ENCODE data around the gene CCL22. TPM values are rescaled to one million over a fixed set of nuclear protein-coding genes. Genes with fewer than 3 reads are reported as not detected.

The CCL22 gene
- total RNA-seq, 1 experiment from 2014 or later: not detected

DNA sequence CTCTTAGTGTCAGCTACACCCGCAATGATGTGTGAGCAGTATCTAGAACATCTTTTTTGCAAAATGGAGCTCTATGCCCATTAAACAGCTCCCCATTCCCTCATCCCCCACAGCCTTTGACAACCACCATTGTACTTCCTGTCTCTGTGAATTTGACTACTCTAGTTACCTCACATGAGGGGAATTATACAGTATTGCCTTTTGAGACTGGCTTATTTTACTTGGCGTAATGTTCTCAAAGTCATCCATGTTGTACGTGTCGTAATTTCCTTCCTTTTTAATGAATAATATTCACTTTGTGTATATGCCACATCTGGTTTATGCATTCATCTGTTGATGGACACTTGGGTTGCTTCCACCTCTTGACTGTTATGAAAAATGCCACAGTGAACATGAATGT, 23.2 kb upstream of the CCL22 start:
- Histone ChIP-seq H3K4ac (ENCODE audit: low read depth, low read length) (no peak overlapping the region), H2BK5ac (ENCODE audit: insufficient read length, low read length) (no peak overlapping the region), H3K23ac (ENCODE audit: insufficient read length, low read depth, low read length) (no peak overlapping the region), H2AFZ (ENCODE audit: low read length) (no peak overlapping the region), H3K27me3 (ENCODE audit: insufficient read depth, low read length) (no peaks in the 10 kb centered on the region), H4K91ac (ENCODE audit: insufficient read length, low read depth, low read length) (no peak overlapping the region), H3T11ph (ENCODE audit: low read length) (no peak overlapping the region), H4K8ac (replicated peaks; ENCODE audit: insufficient read length, low read depth, low read length) (no peak overlapping the region), H3K4me1 (ENCODE audit: insufficient read depth, low read length) (no peaks in the 10 kb centered on the region), H3K23me2 (ENCODE audit: insufficient read length, low read depth, low read length, poor library complexity, severe bottlenecking) (no peaks in the 10 kb centered on the region), H3K79me1 (ENCODE audit: insufficient read depth, low read depth, low read length, poor library complexity, severe bottlenecking) (no peaks in the 10 kb centered on the region), H4K5ac (ENCODE audit: insufficient read length, low read depth, low read length) (no peak overlapping the region), H3K4me2 (ENCODE audit: insufficient read depth, insufficient read length, low read length) (no peak overlapping the region), H4K20me1 (ENCODE audit: control insufficient read depth, insufficient read depth, insufficient read length) (no peaks in the 10 kb centered on the region), H2BK15ac (ENCODE audit: low read depth, low read length) (no peak overlapping the region), H3K27ac (ENCODE audit: insufficient read length, low read depth, low read length) (no peak overlapping the region), H3K56ac (ENCODE audit: insufficient read length, low read depth, low read length) (no peak overlapping the region), H3K18ac (ENCODE audit: insufficient read length, low read depth, low read length) (no peak overlapping the region), H3K14ac (ENCODE audit: insufficient read depth, low read length) (no peak overlapping the region), H3K79me2 (ENCODE audit: insufficient read depth, low read length) (no peaks in the 10 kb centered on the region), H2BK120ac (ENCODE audit: low read depth, low read length, poor library complexity, severe bottlenecking) (no peak overlapping the region), H2BK20ac (ENCODE audit: low read depth, low read length, poor library complexity, severe bottlenecking) (no peak overlapping the region), H2AK5ac (ENCODE audit: insufficient read length, low read length) (no peak overlapping the region), H2BK12ac (ENCODE audit: insufficient read length, low read depth, low read length) (no peak overlapping the region), H3K9me3 (ENCODE audit: control insufficient read depth, low read depth, low read length) (no peaks in the 10 kb centered on the region), H3K9ac (ENCODE audit: extremely low read depth, insufficient read length, low read length) (no peak overlapping the region)
- H3K9me3 Mint-ChIP-seq: peaks cover 2 to 3% of the 10 kb centered on the region in 2 experiments; a peak in 4 of 5 replicates
- TF ChIP-seq, protein P1, sequence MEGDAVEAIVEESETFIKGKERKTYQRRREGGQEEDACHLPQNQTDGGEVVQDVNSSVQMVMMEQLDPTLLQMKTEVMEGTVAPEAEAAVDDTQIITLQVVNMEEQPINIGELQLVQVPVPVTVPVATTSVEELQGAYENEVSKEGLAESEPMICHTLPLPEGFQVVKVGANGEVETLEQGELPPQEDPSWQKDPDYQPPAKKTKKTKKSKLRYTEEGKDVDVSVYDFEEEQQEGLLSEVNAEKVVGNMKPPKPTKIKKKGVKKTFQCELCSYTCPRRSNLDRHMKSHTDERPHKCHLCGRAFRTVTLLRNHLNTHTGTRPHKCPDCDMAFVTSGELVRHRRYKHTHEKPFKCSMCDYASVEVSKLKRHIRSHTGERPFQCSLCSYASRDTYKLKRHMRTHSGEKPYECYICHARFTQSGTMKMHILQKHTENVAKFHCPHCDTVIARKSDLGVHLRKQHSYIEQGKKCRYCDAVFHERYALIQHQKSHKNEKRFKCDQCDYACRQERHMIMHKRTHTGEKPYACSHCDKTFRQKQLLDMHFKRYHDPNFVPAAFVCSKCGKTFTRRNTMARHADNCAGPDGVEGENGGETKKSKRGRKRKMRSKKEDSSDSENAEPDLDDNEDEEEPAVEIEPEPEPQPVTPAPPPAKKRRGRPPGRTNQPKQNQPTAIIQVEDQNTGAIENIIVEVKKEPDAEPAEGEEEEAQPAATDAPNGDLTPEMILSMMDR (conservative IDR thresholded peaks at IDR 0.05): no peak
- no CpG with 5 or more reads among the region's 4 CpGs for WGBS (ENCODE audit: extremely low coverage, insufficient read length, low lambda C conversion rate)
- no peak for DNase-seq
- no peaks in the 10 kb centered on the region for H3K4me1 Mint-ChIP-seq
- peaks cover 7% of the 10 kb centered on the region for H3K27me3 Mint-ChIP-seq (ENCODE audit: low read depth)
- H3K36me3 Mint-ChIP-seq (ENCODE audit: insufficient read depth in 1 of 3, low read depth in 3 of 3): no peaks in the 10 kb centered on the region
- no peak overlapping the region for H3K4me3 Mint-ChIP-seq
- no peak overlapping the region for H3K27ac Mint-ChIP-seq

Data from H9 (cell line).